Measurements from ENCODE around the gene IFRD2. TPM values are rescaled to one million over a fixed set of nuclear protein-coding genes. Genes with fewer than 3 reads are reported as not detected.
A peak's percentile ranks its signal among the peaks of the same experiment; 100 is the strongest.

IFRD2 gene
- total and polyA plus RNA-seq, 2 of the 13 experiments (the other 11 are each of a cell fraction or from before 2014, with no cell fraction given) = 32.8 to 96.1 TPM

GRCh38 chr3:50238549-50239026, 53.6 kb downstream of the IFRD2 start:
- ATAC-seq = no peak
- peak; percentile 45 for DNase-seq (ENCODE audit: low spot score)
- Histone ChIP-seq H3K4me3 (replicated peaks in 1 of 3; ENCODE audit: insufficient read depth in 1 of 3, low read depth in 2 of 3, low read length in 3 of 3) (no peak overlapping the region), H3K4me2 (ENCODE audit: low read depth, low read length) (peak overlapping the region; percentile 79; the same call in 1 of the 2 replicates), H3K9me3 (ENCODE audit: low read length) (no peaks in the 10 kb centered on the region), H3K36me3 (replicated peaks in 1 of 2; ENCODE audit: control insufficient read depth in 1 of 2, insufficient read depth in 2 of 2, low read length in 2 of 2) (0 out of 5 replicates have a peak, but pooled peaks cover 0 to 2% of the 10 kb centered on the region in 2 experiments), H3K79me2 (ENCODE audit: insufficient read depth, low read length) (peaks cover 29% of the 10 kb centered on the region), H2AFZ (ENCODE audit: low read length) (no peak overlapping the region), H4K20me1 (ENCODE audit: insufficient read depth, low read length) (no peaks in the 10 kb centered on the region), H3K27ac (ENCODE audit: extremely low read length, insufficient read depth, low read length) (no peak overlapping the region), H3K4me1 (ENCODE audit: insufficient read depth, low read length) (peaks cover 47% of the 10 kb centered on the region), H3K9ac (ENCODE audit: insufficient read depth, low read depth, low read length) (peak overlapping the region; percentile 14; the same call in 1 of the 2 replicates), H3K27me3 (ENCODE audit: control insufficient read depth in 1 of 2, insufficient read depth in 2 of 2, low read length in 2 of 2) (no peaks in the 10 kb centered on the region; a peak in 1 of 5 replicates)
- intact Hi-C loops (cut with micrococcal nuclease; ENCODE audit: unreplicated experiment) (no loop called here), in situ Hi-C loops (cut with HindIII; ENCODE audit: extremely low pct_ligation_motif_present, low pct_unique_long_range_greater_than_20kb) (no loop called here)
- BruUV-seq (replicated peaks) = no TSS peak
- 76% methylated on average over 7 of the region's 7 CpGs for WGBS (ENCODE audit: low lambda C conversion rate)
- CTCF ChIA-PET (ENCODE audit: low intra/inter-chr PET ratio, low total read pairs) = no interaction called here
- POLR2A ChIA-PET = interaction anchor here (1.0 to 1.2 kb wide), 2 partner anchors 11 to 22 kb away, joined by 3 to 4 read pairs; no protein-coding TSS in a partner anchor
- FAIRE-seq = no peak
- TF ChIP-seq SCMH1 (CRISPR knock-in tag; IDR thresholded peaks at IDR 0.05; ENCODE audit: borderline replicate concordance) = no peak
- TF ChIP-seq ZBTB42 (CRISPR knock-in tag; IDR thresholded peaks at IDR 0.05) = no peak
- peak; percentile 99 for TF ChIP-seq ZBTB33 (CRISPR knock-in tag; IDR thresholded peaks at IDR 0.05)
- TF ChIP-seq ZBTB38 (CRISPR knock-in tag; IDR thresholded peaks at IDR 0.05) = 0 out of 2 replicates have a peak, but pooled peaks have one; percentile 29
- no peak for TF ChIP-seq DNMT3B (CRISPR knock-in tag; conservative IDR thresholded peaks at IDR 0.05)
- no peak for TF ChIP-seq AKAP8 (CRISPR knock-in tag; IDR thresholded peaks at IDR 0.05)
- TF ChIP-seq ZNF629 (CRISPR knock-in tag; conservative IDR thresholded peaks at IDR 0.05) = peak; percentile 56; the same call in 1 of the 2 replicates
- no peak for TF ChIP-seq ZNF124 (CRISPR knock-in tag; IDR thresholded peaks at IDR 0.05)
- peak; percentile 32; the same call in 1 of the 2 replicates for TF ChIP-seq HNF4G (IDR thresholded peaks at IDR 0.05; ENCODE audit: borderline replicate concordance, low read depth, low read length)
- no peak for TF ChIP-seq HNF4G (CRISPR knock-in tag; IDR thresholded peaks at IDR 0.05; ENCODE audit: borderline replicate concordance, low read depth)
- no peak for TF ChIP-seq ZNF33B (CRISPR knock-in tag; IDR thresholded peaks at IDR 0.05)
- peak; percentile 42; the same call in 1 of the 2 replicates for TF ChIP-seq TFAP4 (IDR thresholded peaks at IDR 0.05; ENCODE audit: borderline replicate concordance, low read depth)
- TF ChIP-seq HNF1A (IDR thresholded peaks at IDR 0.05; ENCODE audit: low read depth) = no peak
- no peak for TF ChIP-seq HNF1A (CRISPR knock-in tag; IDR thresholded peaks at IDR 0.05; ENCODE audit: borderline replicate concordance)
- no peak for TF ChIP-seq MEIS1 (CRISPR knock-in tag; IDR thresholded peaks at IDR 0.05; ENCODE audit: borderline replicate concordance)
- TF ChIP-seq ZSCAN31 (CRISPR knock-in tag; IDR thresholded peaks at IDR 0.05; ENCODE audit: low read depth) = no peak
- no peak for TF ChIP-seq BORCS8-MEF2B (CRISPR knock-in tag; IDR thresholded peaks at IDR 0.05)
- peak; percentile 20; the same call in 1 of the 2 replicates for TF ChIP-seq CEBPB (IDR thresholded peaks at IDR 0.05; ENCODE audit: borderline replicate concordance, low read depth, low read length)

Data from HepG2 (cell line).